HG03045 (cell line): Measurements from ENCODE around the gene CYP19A1.

ENCODE experiments used
- ATAC-seq: cut with Tn5 transposase; IDR thresholded peaks from one replicate; pipeline ENCODE4 v1.9.1; 2021; ENCODE audit warnings: mild to moderate bottlenecking, moderate library complexity; ENCODE audit not compliant: unreplicated experiment

Gene CYP19A1

DNA sequence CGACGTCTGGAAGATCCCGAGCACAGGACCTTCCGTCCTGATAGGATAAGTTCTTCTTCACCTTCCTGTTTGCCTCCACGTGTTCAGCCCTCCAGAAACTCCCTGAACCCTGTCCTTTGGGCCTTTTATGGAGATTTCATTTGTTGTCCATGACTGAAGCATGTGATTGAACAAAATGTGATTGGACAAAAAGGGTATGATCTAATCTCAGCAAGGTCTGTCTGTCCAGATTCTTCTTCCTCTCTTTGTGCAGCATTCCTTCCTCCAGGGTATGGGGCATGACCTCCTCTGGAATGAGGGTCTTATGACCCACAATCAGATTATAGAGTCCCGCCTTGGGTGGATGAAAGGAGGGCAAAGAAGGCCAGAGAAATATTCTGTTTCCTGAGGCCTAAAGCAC lies at the start of gene CYP19A1:
Gene CYP19A1 (minus strand): TSS at position 101 of the 400 bp plus-strand sequence. CDS start 95,684 bp downstream, outside the sequence.
- ATAC-seq = no peak

DNA sequence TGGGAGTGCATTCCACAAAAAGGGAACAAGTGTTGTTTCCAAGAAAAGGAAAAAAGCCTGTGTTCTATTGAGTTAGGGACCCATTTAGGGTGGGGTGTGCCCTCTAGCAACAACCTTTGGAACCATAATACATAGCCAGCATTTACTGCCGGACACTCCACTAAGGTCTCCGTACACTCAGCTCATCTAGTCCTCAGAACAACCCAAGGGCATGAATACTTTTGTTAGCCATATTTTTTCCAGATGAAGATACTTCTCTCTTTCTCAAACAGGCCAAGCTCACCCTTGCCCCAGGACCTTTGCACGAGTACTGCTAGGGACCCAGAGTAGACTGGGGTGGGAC lies 49.3 kb upstream of the CYP19A1 start:
- no peak for ATAC-seq

DNA sequence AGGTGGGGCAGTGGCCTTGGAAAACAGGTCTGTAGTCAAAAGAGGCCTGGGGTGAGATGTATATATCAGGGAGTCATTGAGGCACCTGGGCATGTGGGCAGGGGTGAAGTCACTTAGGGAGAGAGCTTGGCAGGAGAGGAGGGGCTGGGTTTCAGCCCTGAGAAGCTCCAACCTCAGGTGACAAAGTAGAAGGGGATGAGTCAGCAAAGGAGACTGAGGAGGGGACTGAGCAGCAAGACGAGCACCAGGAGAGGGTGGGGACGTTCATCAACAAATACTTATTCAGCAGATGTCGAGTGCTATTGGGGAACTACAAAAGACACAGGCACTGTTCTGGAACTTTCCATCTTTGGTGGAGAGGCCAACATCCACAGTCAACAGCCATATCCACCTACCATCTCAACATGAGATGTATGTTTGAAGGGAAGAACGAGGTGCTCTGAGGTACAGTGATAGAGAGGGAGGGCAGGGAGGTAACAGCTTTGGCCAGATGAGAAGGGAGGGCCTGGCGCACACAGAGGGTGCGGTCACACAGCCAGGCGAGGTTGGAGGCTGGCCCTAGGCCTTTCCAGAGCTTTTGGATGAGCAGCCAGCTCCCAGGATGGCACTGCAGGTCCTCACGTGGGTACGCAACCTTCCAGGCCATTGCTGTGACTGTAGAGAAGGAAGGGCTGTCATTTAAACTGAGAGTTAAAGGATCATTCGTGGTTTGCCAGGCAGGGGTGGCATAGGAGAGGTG lies 48.7 kb upstream of the CYP19A1 start:
- no peak for ATAC-seq

DNA sequence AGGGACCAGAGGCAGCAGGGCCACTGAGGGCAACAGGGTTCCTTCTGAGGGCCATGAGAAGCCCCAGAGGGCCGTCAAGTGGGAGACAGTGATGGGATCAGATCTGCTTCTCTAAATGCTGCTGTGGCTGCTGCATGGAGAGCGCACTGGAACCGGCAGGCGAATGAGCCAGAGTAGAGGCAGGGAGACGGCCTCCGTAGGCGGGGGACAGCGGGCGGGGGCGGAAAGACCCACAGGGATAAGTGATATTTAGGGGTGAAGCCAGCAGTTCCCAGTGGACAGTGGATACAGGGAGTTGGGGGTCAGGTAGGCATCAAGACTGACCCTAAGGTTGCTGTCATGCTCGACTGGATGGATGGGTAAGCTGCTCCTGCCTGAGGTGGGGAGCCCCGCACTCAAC lies 48.1 kb upstream of the CYP19A1 start:
- no peak for ATAC-seq

DNA sequence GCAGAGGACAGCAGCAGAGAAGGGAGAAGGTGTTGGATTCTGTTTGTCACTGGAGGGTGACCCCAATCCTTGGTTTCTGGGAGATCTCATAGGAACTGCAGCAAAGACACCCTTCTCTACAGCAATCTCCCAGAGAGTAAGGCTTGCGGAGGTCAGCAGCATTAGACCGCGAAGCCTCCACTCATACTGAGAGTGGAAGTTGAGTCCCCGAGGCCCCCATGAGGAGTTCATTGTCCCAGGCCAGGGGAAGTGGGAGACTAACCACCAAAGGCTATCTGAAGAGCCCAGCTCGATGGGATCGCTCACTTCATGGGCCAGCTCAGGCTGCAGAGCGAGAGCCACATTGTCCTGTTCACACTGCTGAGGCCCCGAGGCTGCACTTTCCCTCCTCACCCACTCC lies 47.6 kb upstream of the CYP19A1 start:
- no peak for ATAC-seq

DNA sequence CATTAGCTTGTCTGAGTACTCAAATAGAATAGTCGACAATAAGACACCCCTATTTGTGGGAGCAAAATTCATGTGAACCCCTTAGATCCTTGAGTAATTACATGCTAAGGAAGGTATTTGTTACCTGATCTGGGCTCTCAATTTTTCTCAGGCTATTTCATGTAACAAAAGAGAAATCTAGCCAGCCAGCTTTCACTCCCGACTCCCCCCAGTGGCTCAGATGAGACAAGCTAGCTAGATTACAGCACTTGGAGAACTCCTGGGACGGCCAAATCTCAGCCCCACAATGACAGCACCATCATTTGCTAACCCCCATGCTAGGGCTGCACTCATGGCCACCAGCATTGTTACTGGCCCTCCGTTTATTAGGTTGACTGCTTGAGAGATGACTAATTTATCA lies 44.4 kb upstream of the CYP19A1 start:
- no peak for ATAC-seq

DNA sequence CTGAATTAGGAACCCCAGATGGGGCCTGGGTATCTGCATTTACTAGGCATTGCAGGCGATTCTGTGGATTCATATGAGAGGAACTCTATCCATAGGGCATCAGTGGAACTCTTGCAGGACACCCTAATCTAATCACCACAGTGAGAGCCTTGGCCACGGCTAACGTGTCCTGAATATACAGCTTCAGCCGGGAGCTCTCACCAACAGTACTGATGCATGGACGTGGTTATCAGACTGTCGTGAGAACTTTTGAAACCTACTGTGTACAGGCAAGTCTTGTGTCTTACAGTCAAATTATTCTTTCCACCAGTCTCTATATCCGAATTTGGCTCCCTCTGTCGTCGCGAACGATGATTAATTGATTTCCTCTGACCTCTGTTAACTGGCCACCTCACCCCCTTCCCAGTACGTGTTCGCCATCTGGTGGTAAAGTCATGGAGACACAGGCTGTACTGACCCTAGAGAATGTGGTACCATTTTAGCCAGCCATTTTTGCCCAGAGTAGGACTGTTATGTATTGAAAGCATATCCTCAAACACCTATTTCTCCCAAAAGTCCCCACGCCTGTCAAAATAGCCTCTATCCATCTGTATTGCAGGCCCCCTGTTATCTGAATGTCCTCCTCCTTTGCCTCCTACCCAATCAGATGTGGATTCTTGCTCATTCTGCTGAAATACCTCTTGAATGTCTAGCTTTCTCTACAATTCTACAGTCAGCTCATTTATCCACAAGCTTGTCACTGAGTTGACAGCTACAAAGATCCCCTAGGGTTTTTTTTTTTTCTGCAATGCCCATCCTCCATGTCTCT lies 42.8 kb upstream of the CYP19A1 start:
- peak; percentile 69 for ATAC-seq

DNA sequence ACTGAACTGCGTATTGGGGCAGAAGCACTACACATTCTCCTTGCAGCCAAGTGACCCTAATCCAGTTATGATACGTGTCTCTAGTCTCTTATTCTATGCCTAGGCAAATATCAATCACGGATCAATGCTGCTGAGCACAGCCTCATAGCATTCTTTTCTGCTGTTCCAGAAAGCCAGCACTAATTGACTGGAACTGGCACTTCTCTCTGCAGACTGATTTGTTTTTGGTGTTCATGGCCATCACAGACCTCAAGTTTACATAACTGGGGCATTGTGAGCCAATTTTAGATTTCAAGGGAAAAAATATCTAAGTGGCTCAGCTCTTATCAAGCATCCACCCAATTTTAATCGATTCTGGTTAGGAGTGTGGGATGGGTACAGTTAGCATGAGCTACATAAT lies 41.0 kb upstream of the CYP19A1 start:
- no peak for ATAC-seq

DNA sequence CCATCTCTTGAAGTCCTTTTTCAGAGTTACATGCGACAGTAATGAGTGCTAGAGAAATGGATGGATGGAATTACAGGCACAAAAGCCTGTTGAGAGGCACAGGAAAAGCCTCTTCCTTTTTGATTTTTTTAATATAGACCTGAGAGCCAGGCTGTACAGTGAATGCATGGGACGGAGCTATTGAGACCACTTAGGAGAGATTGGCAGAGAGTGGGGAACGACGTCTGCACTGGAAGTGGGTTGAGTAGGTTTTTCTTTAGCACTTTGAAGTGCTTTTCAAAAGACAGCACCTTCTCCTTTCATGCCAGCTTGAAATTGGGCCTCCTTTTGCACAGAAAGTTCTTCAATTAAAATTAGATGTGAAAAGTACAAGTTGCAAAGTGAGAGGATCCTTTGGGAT lies 40.0 kb upstream of the CYP19A1 start:
- no peak for ATAC-seq

DNA sequence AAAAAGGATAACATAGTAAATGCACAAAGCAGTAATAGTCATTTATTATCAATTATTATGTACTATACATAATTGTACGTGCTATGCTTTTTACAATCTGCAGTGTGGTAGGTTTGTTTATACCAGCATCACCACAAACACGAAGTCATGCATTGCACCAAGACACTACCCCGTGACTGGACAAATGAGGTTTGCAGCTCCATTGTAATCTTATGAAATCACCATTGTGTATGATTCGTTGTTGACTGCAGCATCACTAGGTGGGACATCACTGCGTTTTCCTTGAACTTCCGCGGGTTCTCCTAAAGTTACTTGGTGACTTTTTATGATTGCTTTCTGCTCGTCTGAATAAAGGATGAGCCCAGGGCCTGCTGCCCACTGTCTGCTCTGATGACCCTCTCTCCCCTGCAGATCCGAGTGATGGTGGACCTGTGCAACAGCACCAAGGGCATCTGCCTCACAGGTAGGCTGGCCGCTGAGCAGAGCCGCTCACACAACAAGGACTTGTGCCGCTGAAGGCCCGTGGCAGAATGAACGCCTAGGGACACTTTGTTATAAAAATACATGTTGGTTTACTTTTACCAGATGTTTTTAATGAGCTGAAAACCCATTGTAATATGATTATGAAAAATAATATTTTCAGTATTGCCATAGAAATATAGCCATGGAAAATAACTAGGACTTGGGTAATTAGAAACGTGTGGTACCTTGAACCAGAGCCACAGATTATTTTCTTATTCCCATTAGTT lies 38.8 kb upstream of the CYP19A1 start:
- ATAC-seq = no peak

DNA sequence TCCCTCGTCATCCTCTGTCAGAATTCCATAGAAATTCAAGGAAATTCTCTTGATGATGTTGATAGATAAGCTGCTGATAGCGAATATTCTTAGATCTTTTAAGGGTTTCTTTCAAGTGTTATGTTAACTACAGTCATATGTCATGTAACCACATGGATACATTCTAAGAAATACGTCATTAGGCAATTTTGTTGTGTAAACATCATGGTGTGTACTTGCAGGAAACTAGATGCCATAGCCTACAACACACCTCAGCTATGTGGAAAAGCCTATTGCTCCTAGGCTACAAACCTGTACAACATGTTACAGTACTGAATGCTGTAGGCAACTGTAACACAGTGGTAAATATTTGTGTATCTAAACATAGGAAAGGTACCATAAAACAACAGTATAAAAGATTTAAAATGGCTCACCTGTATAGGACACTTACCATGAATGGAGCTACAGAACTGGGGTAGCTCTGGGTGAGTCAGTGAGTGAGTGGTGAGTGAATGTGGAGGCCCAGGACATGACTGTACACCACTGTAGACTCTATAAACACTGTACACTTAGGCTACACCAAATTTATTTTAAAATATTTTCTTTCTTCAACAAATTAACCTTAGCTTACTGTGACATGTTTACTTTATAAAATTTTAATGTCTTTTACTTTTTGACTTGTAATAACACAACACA lies 37.7 kb upstream of the CYP19A1 start:
- ATAC-seq = no peak

DNA sequence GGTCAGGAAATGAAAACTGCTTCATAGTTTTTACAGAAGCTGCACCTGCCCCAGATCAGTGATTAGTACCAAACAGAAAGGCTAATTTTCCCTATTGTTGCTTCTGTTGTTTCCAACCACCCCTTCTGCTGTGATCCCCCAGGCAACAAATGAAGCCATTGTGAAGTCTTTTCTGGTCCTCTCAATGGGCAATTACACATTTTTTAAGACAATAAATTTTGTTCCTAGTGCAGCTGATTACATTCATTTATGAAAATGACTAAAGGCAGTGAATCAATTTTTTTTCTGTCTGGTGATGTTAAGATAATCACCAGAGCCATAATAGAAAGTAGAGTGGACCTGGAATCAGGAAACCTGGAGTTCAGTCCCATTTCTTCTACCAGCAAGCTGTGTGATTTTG lies 35.7 kb upstream of the CYP19A1 start:
- ATAC-seq = no peak

DNA sequence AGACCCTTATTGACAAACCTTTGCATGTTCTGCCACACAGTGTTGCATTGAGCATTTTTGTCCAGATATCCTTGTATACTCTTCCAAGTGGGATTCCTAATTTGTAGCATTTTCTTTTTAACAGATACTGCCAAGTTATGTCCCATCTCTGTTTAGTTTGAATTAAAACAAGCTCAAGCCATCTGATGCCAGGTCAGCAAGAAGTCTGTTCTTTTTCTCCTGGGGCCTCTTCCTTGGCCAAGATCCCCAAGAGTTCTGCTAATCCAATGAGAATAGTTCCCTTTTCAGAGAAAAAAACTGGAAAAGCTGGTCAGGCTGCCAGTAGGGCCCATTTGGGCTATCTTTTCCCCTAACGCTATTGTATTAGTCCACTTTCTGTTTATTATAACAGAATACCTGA lies 32.9 kb upstream of the CYP19A1 start:
- ATAC-seq = no peak

DNA sequence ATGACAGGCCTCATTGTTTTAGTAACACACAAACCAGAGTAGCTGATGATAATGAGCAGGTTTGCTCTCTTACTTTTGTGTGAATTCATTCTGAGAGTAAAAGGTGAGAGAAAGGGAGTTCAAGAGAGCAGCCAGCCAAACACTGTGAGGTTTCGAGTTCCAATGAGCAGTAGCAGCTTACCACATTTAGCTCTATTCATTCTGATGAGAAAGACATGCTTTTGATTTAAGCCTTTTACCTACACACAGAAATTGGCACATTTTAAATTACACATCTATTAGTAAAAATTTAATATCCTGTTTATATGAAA lies 31.0 kb upstream of the CYP19A1 start:
- ATAC-seq = no peak

DNA sequence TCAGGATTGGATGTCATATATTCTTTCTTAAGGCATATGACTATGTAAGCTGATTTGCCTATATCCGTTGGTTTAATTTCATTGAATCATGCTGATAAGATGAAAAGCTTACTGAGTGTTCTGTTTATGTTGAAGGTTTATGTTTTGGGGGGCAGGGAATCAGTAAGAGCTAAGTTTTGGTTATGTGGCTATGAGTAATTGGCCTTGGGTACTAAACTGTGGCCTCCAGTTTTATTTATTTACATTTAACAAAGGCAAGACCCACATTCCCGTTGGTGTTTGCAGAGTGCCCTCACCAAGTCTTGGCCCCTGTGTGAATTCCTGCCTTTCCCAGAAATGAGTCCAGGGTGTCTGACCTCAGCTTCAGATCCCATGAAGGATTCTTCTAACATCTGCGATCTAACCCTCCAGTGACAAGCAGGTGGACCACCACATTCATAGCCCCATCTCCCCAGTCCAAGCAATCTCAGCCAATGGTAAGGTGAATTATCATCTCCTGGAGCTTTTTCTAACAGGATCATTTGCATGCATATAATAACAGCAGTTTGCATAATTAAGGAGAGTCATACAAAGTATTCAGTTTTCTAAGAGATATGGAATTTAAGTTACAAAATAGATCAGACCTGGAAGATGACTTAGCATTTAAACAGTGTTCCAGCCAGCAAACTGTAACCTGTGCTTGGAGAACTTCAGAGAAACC lies 30.5 kb upstream of the CYP19A1 start:
- ATAC-seq = no peak

DNA sequence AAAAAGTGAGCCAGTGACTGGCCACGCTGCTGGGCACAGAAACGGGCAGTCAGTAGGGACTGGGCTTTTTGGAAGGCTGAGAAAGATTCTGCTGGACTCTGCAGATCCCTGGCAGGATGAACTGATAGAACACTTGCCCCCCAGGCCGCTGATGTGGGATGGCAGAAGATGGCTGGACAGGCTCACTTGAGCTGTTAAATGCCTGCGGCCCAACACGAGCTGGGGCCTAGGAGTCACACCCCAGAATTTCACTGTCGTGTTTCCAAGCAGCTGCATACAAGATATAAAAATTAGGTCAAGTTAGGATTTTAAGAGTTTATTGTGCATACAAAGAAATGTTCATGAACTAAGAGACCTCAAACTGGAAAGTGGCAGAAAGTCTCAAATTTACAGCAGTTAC lies 29.9 kb upstream of the CYP19A1 start:
- ATAC-seq = no peak

DNA sequence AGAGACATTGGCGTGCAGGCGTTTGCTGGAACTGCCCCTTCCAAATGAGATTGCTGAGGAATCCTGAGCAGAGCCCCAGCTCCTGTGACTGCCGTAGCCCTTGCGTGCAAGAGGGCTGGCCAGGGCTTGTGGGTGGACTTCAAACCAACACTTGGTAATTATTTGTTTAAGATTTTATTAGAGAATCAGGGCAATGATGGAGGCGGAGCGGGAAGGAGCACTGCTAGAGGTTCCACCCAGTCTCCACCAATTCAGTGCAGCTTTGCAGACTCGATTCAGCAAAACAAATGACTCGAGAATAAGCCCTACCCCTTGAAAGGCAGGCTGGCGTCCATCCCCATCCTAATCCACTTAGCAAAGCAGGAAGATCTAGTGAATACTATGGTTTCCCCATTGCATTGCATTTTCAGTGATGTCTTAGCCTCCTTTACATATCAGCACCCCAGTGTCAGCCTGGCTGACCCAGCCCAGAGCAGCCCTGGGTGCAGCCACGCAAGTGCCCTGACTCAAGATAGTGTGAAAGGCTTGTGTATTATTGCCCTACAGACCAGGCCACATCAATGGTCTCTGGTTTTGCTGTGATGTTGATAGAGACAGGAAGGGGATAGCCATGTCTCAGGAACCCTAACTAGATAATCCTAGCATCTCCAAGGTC lies 29.1 kb upstream of the CYP19A1 start:
- ATAC-seq = no peak

DNA sequence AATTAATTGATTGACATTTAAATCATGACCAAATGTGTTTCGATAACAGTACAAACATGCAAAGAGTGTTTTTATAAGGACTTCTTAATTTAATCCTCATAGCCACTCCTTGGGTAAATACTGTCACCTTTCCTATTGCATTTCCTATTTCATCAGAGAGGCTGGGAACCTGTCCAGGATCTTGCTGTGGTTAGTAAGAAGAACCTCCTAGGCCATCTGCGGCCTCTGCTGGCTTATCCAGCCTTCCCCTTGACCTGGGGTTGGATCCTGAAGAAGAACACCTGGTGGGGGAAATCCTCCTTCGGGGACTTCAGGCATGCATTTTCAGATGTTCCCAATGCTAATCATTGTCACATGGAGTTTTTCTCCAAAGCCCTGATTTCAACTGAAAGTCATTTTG lies 28.5 kb upstream of the CYP19A1 start:
- no peak for ATAC-seq

DNA sequence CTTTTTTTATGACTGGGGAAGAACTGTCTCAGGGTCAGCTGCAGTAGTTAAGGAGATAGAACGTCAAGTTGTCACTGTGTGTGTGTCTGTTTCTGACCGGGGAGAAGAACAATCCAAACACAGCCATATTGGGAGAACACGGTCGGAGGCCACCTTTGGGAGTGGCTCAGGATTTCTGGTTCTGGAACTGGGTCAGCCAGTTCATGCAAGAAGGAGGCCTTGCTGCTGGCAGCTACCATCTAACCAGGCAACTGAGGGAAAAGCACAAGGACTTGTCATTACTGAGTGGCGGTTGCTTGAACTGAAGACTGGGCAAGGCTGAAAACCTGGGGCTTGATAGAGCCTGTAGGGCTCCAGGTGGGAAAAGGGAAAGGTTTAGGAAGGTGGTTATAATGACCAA lies 27.7 kb upstream of the CYP19A1 start:
- ATAC-seq = no peak

DNA sequence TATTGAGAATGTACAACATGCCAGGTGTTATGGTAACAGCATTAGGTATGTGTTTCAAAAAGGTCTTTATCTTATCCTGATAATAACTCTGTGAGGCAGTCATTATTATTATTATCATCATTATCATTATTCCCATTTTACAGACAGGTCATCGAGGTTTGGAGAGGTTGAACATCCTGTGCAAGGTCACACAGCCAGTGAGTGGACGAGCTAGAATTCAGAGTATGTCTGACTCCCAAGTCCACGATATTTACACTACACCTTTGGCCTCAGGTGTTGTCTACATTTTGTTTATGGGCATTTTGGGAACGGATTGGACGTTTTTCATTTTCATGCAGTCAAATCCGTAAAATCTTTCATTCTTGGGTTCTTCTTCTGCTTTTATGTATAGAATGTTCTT lies 27.0 kb upstream of the CYP19A1 start:
- ATAC-seq = no peak
